22Rv1 (cell line): ENCODE results near the gene ZFP64.
A peak's percentile ranks its signal among the peaks of the same experiment; 100 is the strongest.

Source experiments
- H3K27ac ChIP-seq: fragments of 450-650 bp; 2 replicates; pipeline ENCODE4 v1.5.1; 2017
- ZFX ChIP-seq: fragments of 450-650 bp; IDR thresholded peaks from 2 replicates; pipeline ENCODE4 v1.6.1; 2017; ENCODE audit warnings: antibody characterized with exemption, borderline replicate concordance
- TF ChIP-seq, protein P1 (sequence below): fragments of 450-650 bp; IDR thresholded peaks from 2 replicates; pipeline ENCODE4 v1.5.1; 2017; ENCODE audit warnings: mild to moderate bottlenecking

The ZFP64 gene

GRCh38 chr20:52118696-52119095 lies 72.9 kb downstream of the ZFP64 start:
- H3K27ac ChIP-seq = no peak overlapping the region
- TF ChIP-seq, protein P1, sequence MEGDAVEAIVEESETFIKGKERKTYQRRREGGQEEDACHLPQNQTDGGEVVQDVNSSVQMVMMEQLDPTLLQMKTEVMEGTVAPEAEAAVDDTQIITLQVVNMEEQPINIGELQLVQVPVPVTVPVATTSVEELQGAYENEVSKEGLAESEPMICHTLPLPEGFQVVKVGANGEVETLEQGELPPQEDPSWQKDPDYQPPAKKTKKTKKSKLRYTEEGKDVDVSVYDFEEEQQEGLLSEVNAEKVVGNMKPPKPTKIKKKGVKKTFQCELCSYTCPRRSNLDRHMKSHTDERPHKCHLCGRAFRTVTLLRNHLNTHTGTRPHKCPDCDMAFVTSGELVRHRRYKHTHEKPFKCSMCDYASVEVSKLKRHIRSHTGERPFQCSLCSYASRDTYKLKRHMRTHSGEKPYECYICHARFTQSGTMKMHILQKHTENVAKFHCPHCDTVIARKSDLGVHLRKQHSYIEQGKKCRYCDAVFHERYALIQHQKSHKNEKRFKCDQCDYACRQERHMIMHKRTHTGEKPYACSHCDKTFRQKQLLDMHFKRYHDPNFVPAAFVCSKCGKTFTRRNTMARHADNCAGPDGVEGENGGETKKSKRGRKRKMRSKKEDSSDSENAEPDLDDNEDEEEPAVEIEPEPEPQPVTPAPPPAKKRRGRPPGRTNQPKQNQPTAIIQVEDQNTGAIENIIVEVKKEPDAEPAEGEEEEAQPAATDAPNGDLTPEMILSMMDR = no peak
- no peak for TF ChIP-seq ZFX

DNA sequence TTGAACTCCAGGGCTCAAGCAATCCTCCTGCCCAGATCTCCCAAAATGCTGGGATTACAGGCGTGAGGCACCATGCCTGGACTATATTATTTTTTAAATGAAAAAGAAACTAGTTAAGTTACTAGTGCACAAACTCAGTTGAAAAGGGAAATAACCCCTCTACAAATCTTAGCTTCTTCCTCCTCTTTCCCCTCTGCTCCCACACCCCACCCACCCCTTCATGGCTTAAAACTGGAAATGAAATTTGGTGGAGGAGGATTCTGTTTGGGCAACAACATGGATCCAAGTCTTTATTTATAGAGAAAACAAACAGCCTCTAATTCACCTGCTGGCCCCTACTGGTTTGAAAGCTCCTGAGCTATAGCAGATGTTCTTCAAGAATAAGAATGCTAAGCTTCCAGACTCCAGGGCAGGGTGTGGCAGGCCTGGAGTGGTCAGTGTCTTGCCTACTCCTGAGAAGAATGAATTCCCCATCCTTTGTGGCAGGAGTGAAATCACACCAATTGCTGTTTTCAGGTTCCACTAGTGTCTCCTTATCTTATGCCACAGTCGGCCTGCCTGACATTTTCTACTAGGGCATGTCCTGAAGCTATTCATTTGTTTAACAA lies 73.5 kb downstream of the ZFP64 start:
- no peak overlapping the region for H3K27ac ChIP-seq
- TF ChIP-seq ZFX = no peak
- TF ChIP-seq, protein P1 = no peak

GRCh38 chr20:52110456-52110855 lies 81.1 kb downstream of the ZFP64 start:
- no peak overlapping the region for H3K27ac ChIP-seq
- no peak for TF ChIP-seq ZFX
- TF ChIP-seq, protein P1 = no peak

- no peak overlapping the region for H3K27ac ChIP-seq
Measured at GRCh38 chr20:52105442-52106422, 85.8 kb downstream of the ZFP64 start.

DNA sequence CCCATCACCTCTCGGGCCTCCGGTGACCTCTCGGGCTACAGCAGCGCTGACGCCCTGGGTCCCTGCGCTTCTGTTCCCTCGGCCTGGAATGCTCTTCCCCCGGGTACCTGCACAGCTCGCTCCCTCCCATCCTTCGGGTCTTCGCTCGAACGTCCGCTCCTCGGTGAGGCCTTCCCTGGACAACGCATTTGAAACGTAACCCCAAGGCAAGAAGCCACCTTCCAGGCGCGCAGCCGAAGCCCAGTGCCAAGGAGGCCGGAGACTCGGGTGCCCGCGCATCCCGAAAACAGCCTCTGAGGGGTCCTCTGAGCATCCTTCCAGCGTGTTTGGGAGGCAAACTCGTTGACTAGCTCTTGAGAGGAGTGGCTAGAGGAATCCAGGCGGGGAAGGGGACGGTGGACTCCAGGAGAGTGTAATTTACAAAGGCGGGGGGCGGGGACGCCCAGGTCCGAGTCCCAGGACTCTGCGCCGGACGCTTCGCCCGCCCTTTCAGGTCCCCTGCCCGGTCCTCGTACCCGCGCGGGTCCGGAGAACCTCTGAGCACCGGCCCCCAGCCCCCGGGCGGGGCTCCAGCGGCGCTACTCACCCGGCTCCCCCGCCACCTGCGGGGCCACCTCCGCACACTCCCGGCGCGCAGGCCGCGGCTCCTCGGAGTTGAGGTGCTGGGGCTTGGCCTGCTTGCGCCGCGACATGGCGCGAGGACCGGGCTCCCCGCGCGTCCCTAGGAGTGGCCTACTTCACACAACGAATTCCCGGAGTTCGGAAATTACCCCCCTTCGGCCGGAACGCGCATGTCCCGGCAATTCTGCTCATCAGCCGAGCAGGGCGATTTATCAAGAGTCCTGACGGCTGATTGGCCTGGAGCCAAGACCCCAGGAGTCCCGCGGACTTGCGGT lies 86.8 kb downstream of the ZFP64 start:
- H3K27ac ChIP-seq = no peak overlapping the region
- TF ChIP-seq ZFX = no peak
- TF ChIP-seq, protein P1 = no peak

More at GRCh38 chr20:52105442-52106422, 85.8 kb downstream of the ZFP64 start:
- no peak for TF ChIP-seq ZFX
- TF ChIP-seq, protein P1 = peak; percentile 69

DNA sequence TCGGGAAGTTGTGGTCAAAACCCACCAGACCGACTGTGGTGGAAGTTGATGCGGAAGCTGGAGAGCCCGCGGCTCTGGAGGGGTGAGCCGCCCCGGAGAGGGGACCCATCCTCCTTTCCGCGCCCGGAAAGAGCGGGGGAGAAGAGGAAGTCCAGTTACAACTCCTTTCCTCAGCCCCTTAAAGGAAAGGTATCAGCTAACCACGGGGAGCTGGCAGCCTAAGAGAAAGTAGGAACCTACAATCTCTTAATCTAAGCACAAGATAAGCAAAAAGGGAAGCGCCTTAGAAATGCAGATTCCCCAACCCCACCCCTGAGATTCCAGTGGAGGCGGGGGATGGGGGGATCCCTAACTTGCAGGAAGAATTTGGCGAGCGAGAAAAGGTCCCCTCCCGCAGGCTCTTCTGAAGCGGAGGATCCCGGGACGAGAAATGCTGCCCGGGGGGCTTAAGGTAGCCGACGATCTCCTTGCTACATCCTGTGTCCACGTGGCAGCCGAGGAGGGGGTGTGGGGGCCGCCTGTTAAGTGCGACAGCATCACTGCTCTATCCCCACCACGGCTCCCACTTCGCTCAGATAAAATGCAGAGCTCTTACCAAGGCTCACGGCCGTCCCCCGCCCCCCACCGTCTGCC lies 87.5 kb downstream of the ZFP64 start:
- TF ChIP-seq, protein P1 = no peak
- TF ChIP-seq ZFX = no peak
- H3K27ac ChIP-seq = no peak overlapping the region
